GM12801 (cell line): Measurements from ENCODE around the gene WWOX.

Experiments
- CTCF ChIP-seq: IDR thresholded peaks from one replicate; pipeline ENCODE4 v1.5.1; 2011; ENCODE audit warnings: control low read depth; ENCODE audit not compliant: insufficient read length; ENCODE audit errors: extremely low read depth

Gene WWOX

GRCh38 chr16:78438219-78438618 is 338.8 kb downstream of the WWOX start:
- TF ChIP-seq CTCF: no peak

GRCh38 chr16:78438632-78439031 is 339.2 kb downstream of the WWOX start:
- no peak for TF ChIP-seq CTCF

GRCh38 chr16:78439646-78440045 is 340.2 kb downstream of the WWOX start:
- no peak for TF ChIP-seq CTCF

- no peak for TF ChIP-seq CTCF
Observed at GRCh38 chr16:78441298-78441697, 341.8 kb downstream of the WWOX start.

- TF ChIP-seq CTCF: no peak
Observed at GRCh38 chr16:78443542-78444364, 344.3 kb downstream of the WWOX start.

- no peak for TF ChIP-seq CTCF
Observed at GRCh38 chr16:78445818-78446217, 346.4 kb downstream of the WWOX start.

- no peak for TF ChIP-seq CTCF
Observed at GRCh38 chr16:78446486-78446885, 347.0 kb downstream of the WWOX start.
